ENCODE results near the gene DONSON.

DNA sequence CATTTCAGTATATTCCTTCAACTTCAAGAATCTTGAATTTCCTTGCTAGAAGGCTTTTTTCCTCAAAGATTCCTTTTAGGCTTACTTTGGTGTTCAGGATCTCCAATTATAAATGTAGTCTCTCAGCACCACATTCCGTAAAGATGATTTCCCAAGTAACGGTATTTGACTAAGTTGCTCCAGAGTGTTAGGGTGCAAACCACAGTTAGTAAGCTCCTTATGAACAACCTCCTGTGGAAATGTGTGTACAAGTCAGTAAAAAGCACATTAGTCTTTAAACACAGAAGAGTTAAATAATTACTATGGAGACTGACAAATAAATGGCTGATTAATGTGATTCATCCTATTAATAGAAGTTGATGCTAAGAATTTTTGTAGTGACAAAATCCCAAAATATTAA is 10.3 kb downstream of the DONSON start:
- TF ChIP-seq CTCF (IDR thresholded peaks at IDR 0.05), result no peak
- no peak for TF ChIP-seq ZFX (IDR thresholded peaks at IDR 0.05; ENCODE audit: borderline replicate concordance)
